Measurements from ENCODE around the gene ZFHX2. TPM values are rescaled to one million over a fixed set of nuclear protein-coding genes. Genes with fewer than 3 reads are reported as not detected.

ZFHX2 gene
- total and polyA plus RNA-seq, 2 of the 13 experiments (the other 11 are each of a cell fraction or from before 2014, with no cell fraction given) = 0.17 to 0.44 TPM

- no peak for TF ChIP-seq ZNF557 (CRISPR knock-in tag; IDR thresholded peaks at IDR 0.05)
- peak; percentile 57 for TF ChIP-seq YY1 (IDR thresholded peaks at IDR 0.05; ENCODE audit: insufficient read depth, insufficient replicate concordance, low read depth, low read length)
- TF ChIP-seq HDAC2 (CRISPR knock-in tag; IDR thresholded peaks at IDR 0.05) = no peak
- TF ChIP-seq SMAD1 (CRISPR knock-in tag; IDR thresholded peaks at IDR 0.05; ENCODE audit: borderline replicate concordance, low read depth) = no peak
- TF ChIP-seq ZNF569 (CRISPR knock-in tag; IDR thresholded peaks at IDR 0.05; ENCODE audit: borderline replicate concordance) = 0 out of 2 replicates have a peak, but pooled peaks have one; percentile 58
- TF ChIP-seq ZEB1 (IDR thresholded peaks at IDR 0.05; ENCODE audit: insufficient replicate concordance, low read depth) = no peak
- peak; percentile 74; the same call in 1 of the 2 replicates for TF ChIP-seq MTERF4 (CRISPR knock-in tag; IDR thresholded peaks at IDR 0.05)
- TF ChIP-seq ZSCAN31 (CRISPR knock-in tag; IDR thresholded peaks at IDR 0.05; ENCODE audit: low read depth) = peak; percentile 83; the same call in 1 of the 2 replicates
- no peak for TF ChIP-seq ZNF562 (CRISPR knock-in tag; IDR thresholded peaks at IDR 0.05; ENCODE audit: borderline replicate concordance)
- TF ChIP-seq SP4 (CRISPR knock-in tag; IDR thresholded peaks at IDR 0.05) = no peak
- no peak for TF ChIP-seq ATF4 (CRISPR knock-in tag; IDR thresholded peaks at IDR 0.05)
- TF ChIP-seq ZNF570 (CRISPR knock-in tag; IDR thresholded peaks at IDR 0.05; ENCODE audit: borderline replicate concordance) = no peak
- no peak for TF ChIP-seq FOXP4 (CRISPR knock-in tag; IDR thresholded peaks at IDR 0.05)
- TF ChIP-seq ZNF18 (CRISPR knock-in tag; IDR thresholded peaks at IDR 0.05; ENCODE audit: insufficient replicate concordance) = no peak
- TF ChIP-seq NCOA5 (CRISPR knock-in tag; IDR thresholded peaks at IDR 0.05) = no peak
- TF ChIP-seq ZNF766 (CRISPR knock-in tag; IDR thresholded peaks at IDR 0.05; ENCODE audit: borderline replicate concordance) = 0 out of 2 replicates have a peak, but pooled peaks have one; percentile 14
- TF ChIP-seq RNF2 (conservative IDR thresholded peaks at IDR 0.05; ENCODE audit: low read depth) = 0 out of 2 replicates have a peak, but pooled peaks have one; percentile 25
- TF ChIP-seq MED1 (CRISPR knock-in tag; IDR thresholded peaks at IDR 0.05) = 0 out of 2 replicates have a peak, but pooled peaks have one; percentile 23
- peak; percentile 20; the same call in 1 of the 2 replicates for TF ChIP-seq ZNF614 (CRISPR knock-in tag; IDR thresholded peaks at IDR 0.05; ENCODE audit: borderline replicate concordance)
- TF ChIP-seq IKZF1 (IDR thresholded peaks at IDR 0.05) = no peak
- peak; percentile 60; the same call in 1 of the 2 replicates for TF ChIP-seq ZNF138 (CRISPR knock-in tag; IDR thresholded peaks at IDR 0.05; ENCODE audit: low read depth)
- TF ChIP-seq MXD4 (CRISPR knock-in tag; IDR thresholded peaks at IDR 0.05) = no peak
- TF ChIP-seq ZNF792 (CRISPR knock-in tag; IDR thresholded peaks at IDR 0.05) = no peak
- no peak for TF ChIP-seq THYN1 (CRISPR knock-in tag; IDR thresholded peaks at IDR 0.05; ENCODE audit: borderline replicate concordance, low read depth)
Measured at GRCh38 chr14:23559010-23559925, 7.7 kb upstream of the ZFHX2 start (continued).

Measured in HepG2 (cell line).